OCI-LY3 (cell line): ENCODE measurements around the gene SYNE2.
"Not testable (repeated sequence)": the region's sequence is repeated elsewhere in the genome, so short reads cannot be mapped to it uniquely, and the experiment has no call there.

Source experiments
- H2AFZ ChIP-seq: fragments of 200-600, 300-600 bp; shearing (Covaris generic); 2 replicates; pipeline ENCODE4 v1.6.0; 2014; ENCODE audit warnings: antibody characterized with exemption, low read depth, low read length
- H3K27ac ChIP-seq: fragments of 200-600, 300-600 bp; sonication (generic); 2 replicates; pipeline ENCODE4 v1.5.1; 2014; ENCODE audit warnings: mild to moderate bottlenecking, low read length, moderate library complexity, mixed read lengths
- H3K27me3 ChIP-seq: fragments of 200-600, 300-600 bp; sonication (generic); 2 replicates; pipeline ENCODE4 v1.6.1; 2014; ENCODE audit warnings: low read depth, low read length, mixed read lengths
- H3K36me3 ChIP-seq: fragments of 200-600, 300-600 bp; sonication (generic); replicated peaks from 2 replicates; pipeline ENCODE3; 2014; ENCODE audit warnings: low read depth, low read length, mixed read lengths
- H3K4me1 ChIP-seq: fragments of 300-600, 200-600 bp; sonication (generic); 2 replicates; pipeline ENCODE4 v1.6.1; 2014; ENCODE audit warnings: low read length, mixed read lengths
- H3K4me2 ChIP-seq: fragments of 200-600, 300-600 bp; sonication (generic); 2 replicates; pipeline ENCODE4 v1.6.1; 2014; ENCODE audit warnings: low read length, mixed read lengths
- H3K4me3 ChIP-seq: fragments of 300-600, 200-600 bp; sonication (generic); 2 replicates; pipeline ENCODE4 v1.5.1; 2014; ENCODE audit warnings: antibody characterized with exemption, mild to moderate bottlenecking, low read length, moderate library complexity
- H3K79me2 ChIP-seq: fragments of 300-600, 200-600 bp; shearing (Covaris generic); 2 replicates; pipeline ENCODE4 v1.6.1; 2014; ENCODE audit warnings: mild to moderate bottlenecking, low read length, mixed read lengths
- H3K9ac ChIP-seq: fragments of 300-600, 200-600 bp; shearing (Covaris generic); 2 replicates; pipeline ENCODE4 v1.6.0; 2014; ENCODE audit warnings: mild to moderate bottlenecking, low read length, moderate library complexity
- H3K9me3 ChIP-seq: fragments of 200-600, 300-600 bp; shearing (Covaris generic); 2 replicates; pipeline ENCODE4 v1.6.1; 2014; ENCODE audit warnings: low read length, mixed read lengths; ENCODE audit not compliant: insufficient read depth
- H4K20me1 ChIP-seq: fragments of 200-600, 300-600 bp; sonication (generic); 2 replicates; pipeline ENCODE4 v1.6.1; 2016; ENCODE audit warnings: low read length, mixed read lengths; ENCODE audit not compliant: insufficient read depth
- CTCF ChIP-seq: fragments of 200-600, 300-600 bp; sonication (generic); IDR thresholded peaks from 2 replicates; pipeline ENCODE4 v1.5.1; 2014; ENCODE audit warnings: antibody characterized with exemption, low read length, low read depth
- EZH2phosphoT487 ChIP-seq: fragments of 200-600 bp; shearing (Covaris generic); IDR thresholded peaks from 2 replicates; pipeline ENCODE4 v1.6.1; 2018; ENCODE audit warnings: antibody characterized with exemption, mixed run types, low read depth

The SYNE2 gene

GRCh38 chr14:63860146-63860545, 7.3 kb downstream of the SYNE2 start:
- Histone ChIP-seq H3K4me2 (no peak overlapping the region), H3K79me2 (no peaks in the 10 kb centered on the region)
- TF ChIP-seq EZH2phosphoT487 (no peak), CTCF (no peak)

GRCh38 chr14:63862163-63862562, 9.4 kb downstream of the SYNE2 start:
- no peaks in the 10 kb centered on the region for H3K36me3 ChIP-seq
- no peak overlapping the region for H3K4me2 ChIP-seq
- H3K79me2 ChIP-seq = no peaks in the 10 kb centered on the region
- H4K20me1 ChIP-seq = no peaks in the 10 kb centered on the region
- no peak overlapping the region for H3K27ac ChIP-seq
- H2AFZ ChIP-seq = no peak overlapping the region
- TF ChIP-seq CTCF (no peak), EZH2phosphoT487 (no peak)
- no peak overlapping the region for H3K9ac ChIP-seq
- peaks cover 31% of the 10 kb centered on the region for H3K4me1 ChIP-seq
- H3K4me3 ChIP-seq = no peak overlapping the region
- H3K27me3 ChIP-seq = no peaks in the 10 kb centered on the region
- no peaks in the 10 kb centered on the region for H3K9me3 ChIP-seq

More at GRCh38 chr14:63860146-63860545, 7.3 kb downstream of the SYNE2 start:
- Histone ChIP-seq H3K36me3 (no peaks in the 10 kb centered on the region), H3K4me1 (peaks cover 24% of the 10 kb centered on the region), H3K9ac (no peak overlapping the region), H3K4me3 (no peak overlapping the region), H2AFZ (no peak overlapping the region), H3K27me3 (no peaks in the 10 kb centered on the region), H4K20me1 (no peaks in the 10 kb centered on the region), H3K27ac (no peak overlapping the region), H3K9me3 (no peaks in the 10 kb centered on the region)

- Histone ChIP-seq H3K4me2 (peak overlapping the region; percentile 36), H3K27ac (no peak overlapping the region), H3K4me1 (peaks cover 36% of the 10 kb centered on the region)
These were observed 10.2 kb downstream of the SYNE2 start for GRCh38 chr14:63863004-63863403.

GRCh38 chr14:63864775-63865174, 12.0 kb downstream of the SYNE2 start:
- Histone ChIP-seq H3K4me1 (peaks cover 51% of the 10 kb centered on the region), H3K4me2 (peak overlapping the region; percentile 55), H3K4me3 (peak overlapping the region; percentile 51)
- not testable (repeated sequence) for H3K36me3 ChIP-seq, H3K27ac ChIP-seq, H3K79me2 ChIP-seq, H3K9me3 ChIP-seq, H3K9ac ChIP-seq, H2AFZ ChIP-seq, H4K20me1 ChIP-seq, H3K27me3 ChIP-seq

More at GRCh38 chr14:63863004-63863403, 10.2 kb downstream of the SYNE2 start:
- no peaks in the 10 kb centered on the region for H4K20me1 ChIP-seq
- no peaks in the 10 kb centered on the region for H3K36me3 ChIP-seq
- no peaks in the 10 kb centered on the region for H3K79me2 ChIP-seq
- no peaks in the 10 kb centered on the region for H3K9me3 ChIP-seq
- TF ChIP-seq EZH2phosphoT487 (no peak), CTCF (no peak)
- no peaks in the 10 kb centered on the region for H3K27me3 ChIP-seq
- H3K4me3 ChIP-seq = no peak overlapping the region
- H2AFZ ChIP-seq = no peak overlapping the region
- no peak overlapping the region for H3K9ac ChIP-seq
